ENCODE data around the gene RIPK3.

The RIPK3 gene

DNA sequence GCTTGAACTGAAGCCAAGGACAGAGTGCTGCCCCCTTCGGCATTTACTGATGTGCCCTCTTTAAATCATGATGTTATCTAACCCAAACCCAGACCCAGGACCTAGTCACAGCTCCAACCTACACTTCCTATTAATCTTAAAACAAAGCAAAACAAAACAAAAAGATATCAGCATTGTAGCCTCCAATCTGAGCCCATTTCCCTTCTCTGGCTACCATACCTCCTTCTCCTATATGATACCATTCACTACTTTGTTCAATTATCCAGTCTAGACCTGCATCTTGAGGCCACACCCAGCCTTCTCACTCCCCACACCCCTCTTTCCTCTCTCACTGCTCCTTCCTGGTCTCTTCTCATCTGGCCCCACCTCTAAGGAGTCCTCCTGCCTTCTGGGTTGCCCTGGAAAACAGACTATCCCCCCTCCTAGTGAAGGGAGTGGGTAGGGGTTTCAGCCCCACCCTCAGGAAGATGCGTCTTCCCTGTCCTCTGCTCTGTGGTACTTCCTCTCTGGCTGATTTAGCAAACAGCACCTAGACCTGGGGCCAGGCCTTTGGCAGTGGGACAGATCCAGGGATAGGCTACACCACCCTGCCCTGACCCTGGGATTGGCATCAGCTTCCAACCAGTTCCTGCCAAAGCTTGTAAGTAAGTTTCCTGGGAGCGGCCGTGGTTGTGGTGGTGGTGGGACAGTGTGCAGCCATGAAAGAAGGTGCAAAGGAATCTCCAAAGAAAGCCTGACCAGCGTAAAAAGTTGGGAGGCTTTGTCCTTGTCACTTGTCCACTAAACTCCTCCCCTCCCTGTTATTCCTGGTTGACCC is 25.2 kb downstream of the RIPK3 start:
- WGBS, 2 experiments, result 90 to 93% methylated on average over 5 of the region's 5 CpGs
- no peaks in the 10 kb centered on the region for H3K9me3 ChIP-seq (ENCODE audit: control insufficient read depth, low read length)

DNA sequence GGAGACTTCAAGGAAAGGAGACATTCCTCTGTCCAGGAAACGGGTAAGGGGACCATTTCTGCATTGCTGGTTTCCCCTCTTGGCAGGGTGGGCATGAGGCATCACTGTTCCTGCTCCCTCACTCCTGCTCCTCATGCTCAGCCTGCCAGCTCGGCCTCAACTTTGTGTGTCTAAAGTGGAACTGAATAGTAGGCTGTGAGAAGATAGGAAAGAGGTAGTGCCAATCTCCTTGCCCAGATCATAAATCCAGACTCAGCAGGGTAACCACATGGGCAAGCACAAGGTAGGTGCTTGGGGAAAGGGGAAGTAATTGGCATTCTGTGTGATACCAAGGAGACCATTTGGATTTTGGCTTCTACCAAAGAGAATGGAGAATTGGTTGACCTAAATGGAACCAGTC is 25.9 kb downstream of the RIPK3 start:
- 90 to 93% methylated on average over 2 of the region's 2 CpGs for WGBS, 2 experiments
- peaks cover 5% of the 10 kb centered on the region for H3K27me3 ChIP-seq (ENCODE audit: control insufficient read depth, insufficient read depth, low read length, poor library complexity, severe bottlenecking)
- no peaks in the 10 kb centered on the region for H3K4me1 ChIP-seq (ENCODE audit: control insufficient read depth, insufficient read depth, low read length)
- no peak overlapping the region for H3K4me3 ChIP-seq (ENCODE audit: insufficient read depth, low read depth, low read length)
- H3K27ac ChIP-seq (ENCODE audit: insufficient read depth, low read depth, low read length, poor library complexity, severe bottlenecking), result no peak overlapping the region
- H3K9me3 ChIP-seq (ENCODE audit: control insufficient read depth, low read length), result no peaks in the 10 kb centered on the region
- H3K36me3 ChIP-seq (ENCODE audit: control insufficient read depth, insufficient read depth, low read length), result no peaks in the 10 kb centered on the region

More for the DNA sequence above, 25.2 kb downstream of the RIPK3 start:
- no peaks in the 10 kb centered on the region for H3K36me3 ChIP-seq (ENCODE audit: control insufficient read depth, insufficient read depth, low read length)
- no peak overlapping the region for H3K27ac ChIP-seq (ENCODE audit: insufficient read depth, low read depth, low read length, poor library complexity, severe bottlenecking)
- H3K4me1 ChIP-seq (ENCODE audit: control insufficient read depth, insufficient read depth, low read length), result no peaks in the 10 kb centered on the region
- H3K4me3 ChIP-seq (ENCODE audit: insufficient read depth, low read depth, low read length), result no peak overlapping the region
- peaks cover 10% of the 10 kb centered on the region for H3K27me3 ChIP-seq (ENCODE audit: control insufficient read depth, insufficient read depth, low read length, poor library complexity, severe bottlenecking)

DNA sequence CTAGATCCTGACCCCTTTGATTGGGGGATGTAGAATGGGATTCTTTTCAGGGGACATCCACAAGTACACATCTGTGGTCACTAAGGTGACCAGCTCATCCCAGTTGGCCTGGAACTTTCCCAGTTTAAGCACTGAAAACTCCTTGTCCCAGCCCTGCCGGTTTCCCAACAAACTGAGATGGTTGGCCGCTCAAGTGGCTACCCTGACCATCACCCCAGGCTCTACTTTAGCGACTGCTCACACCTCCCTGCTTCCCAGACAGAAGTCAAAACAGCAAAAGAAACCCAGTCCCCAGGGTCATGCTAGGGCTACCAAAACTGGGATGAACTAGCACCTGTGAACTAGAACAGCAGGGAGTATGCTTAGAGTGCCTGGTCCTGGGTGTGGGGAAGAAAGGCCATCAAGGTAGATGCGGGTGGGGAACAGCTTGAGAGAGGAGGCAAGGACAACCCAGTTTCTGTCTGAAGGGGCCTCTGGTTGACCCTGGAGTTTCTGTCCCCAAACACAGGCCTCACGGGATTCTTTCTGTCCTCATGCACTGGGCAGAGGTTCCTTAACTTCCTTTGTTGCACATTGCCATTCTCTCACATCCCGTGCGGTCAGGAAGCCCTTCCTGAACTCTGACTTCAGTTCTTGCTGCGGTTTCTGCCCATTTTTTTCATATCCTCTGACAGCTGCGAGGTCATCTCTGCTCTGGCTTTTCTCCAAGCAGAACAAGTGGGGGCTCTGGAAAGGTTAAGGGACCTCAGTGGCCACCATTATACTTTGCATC is 26.9 kb downstream of the RIPK3 start:
- no peak overlapping the region for H3K4me3 ChIP-seq (ENCODE audit: insufficient read depth, low read depth, low read length)
- H3K9me3 ChIP-seq (ENCODE audit: control insufficient read depth, low read length), result no peaks in the 10 kb centered on the region
- no peaks in the 10 kb centered on the region for H3K4me1 ChIP-seq (ENCODE audit: control insufficient read depth, insufficient read depth, low read length)
- H3K27ac ChIP-seq (ENCODE audit: insufficient read depth, low read depth, low read length, poor library complexity, severe bottlenecking), result no peak overlapping the region
- H3K36me3 ChIP-seq (ENCODE audit: control insufficient read depth, insufficient read depth, low read length), result no peaks in the 10 kb centered on the region
- no peaks in the 10 kb centered on the region for H3K27me3 ChIP-seq (ENCODE audit: control insufficient read depth, insufficient read depth, low read length, poor library complexity, severe bottlenecking)
- 91 to 93% methylated on average over 9 of the region's 9 CpGs for WGBS, 2 experiments

DNA sequence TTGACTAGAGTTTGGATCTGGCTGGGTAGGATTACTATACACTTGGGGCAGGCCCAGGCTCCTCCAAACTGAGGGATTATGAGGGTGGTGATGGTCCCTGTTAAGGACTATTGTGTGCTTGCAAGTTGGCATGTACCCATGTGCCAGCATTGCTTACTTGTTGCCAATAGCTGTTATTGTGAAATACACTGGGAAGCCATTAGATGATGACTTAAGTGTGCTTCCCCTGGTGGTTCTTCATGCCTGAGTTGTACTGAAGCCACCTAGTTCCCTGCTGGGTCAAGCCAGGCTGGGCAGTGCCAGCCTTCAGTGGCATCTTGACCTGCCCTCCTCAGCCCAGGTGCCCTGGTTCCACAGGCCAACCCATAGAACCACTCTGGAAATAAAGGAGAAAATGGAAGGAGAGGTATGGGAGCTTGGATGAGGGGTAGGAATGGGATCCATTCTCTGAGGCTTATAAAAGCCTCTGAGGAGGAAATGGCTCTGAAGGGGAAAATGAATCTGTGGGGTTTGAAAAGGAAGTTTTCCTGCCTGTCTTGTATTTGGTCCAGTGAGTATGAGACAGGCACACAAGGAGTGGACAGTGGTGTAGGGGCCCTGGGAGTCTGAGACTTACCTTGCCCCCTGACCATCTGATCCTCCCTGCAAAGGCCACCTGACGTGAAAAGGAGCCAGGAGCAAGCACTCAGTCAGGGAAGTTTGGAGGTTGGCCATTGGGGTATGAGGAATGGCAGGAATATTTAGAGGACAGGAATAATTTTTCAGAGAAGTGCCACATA is 27.8 kb downstream of the RIPK3 start:
- H3K4me3 ChIP-seq (ENCODE audit: insufficient read depth, low read depth, low read length), result no peak overlapping the region
- H3K27me3 ChIP-seq (ENCODE audit: control insufficient read depth, insufficient read depth, low read length, poor library complexity, severe bottlenecking), result no peaks in the 10 kb centered on the region
- 93 to 96% methylated on average over 1 of the region's 1 CpG for WGBS, 2 experiments
- no peaks in the 10 kb centered on the region for H3K4me1 ChIP-seq (ENCODE audit: control insufficient read depth, insufficient read depth, low read length)
- no peaks in the 10 kb centered on the region for H3K9me3 ChIP-seq (ENCODE audit: control insufficient read depth, low read length)
- H3K27ac ChIP-seq (ENCODE audit: insufficient read depth, low read depth, low read length, poor library complexity, severe bottlenecking), result no peak overlapping the region
- no peaks in the 10 kb centered on the region for H3K36me3 ChIP-seq (ENCODE audit: control insufficient read depth, insufficient read depth, low read length)

DNA sequence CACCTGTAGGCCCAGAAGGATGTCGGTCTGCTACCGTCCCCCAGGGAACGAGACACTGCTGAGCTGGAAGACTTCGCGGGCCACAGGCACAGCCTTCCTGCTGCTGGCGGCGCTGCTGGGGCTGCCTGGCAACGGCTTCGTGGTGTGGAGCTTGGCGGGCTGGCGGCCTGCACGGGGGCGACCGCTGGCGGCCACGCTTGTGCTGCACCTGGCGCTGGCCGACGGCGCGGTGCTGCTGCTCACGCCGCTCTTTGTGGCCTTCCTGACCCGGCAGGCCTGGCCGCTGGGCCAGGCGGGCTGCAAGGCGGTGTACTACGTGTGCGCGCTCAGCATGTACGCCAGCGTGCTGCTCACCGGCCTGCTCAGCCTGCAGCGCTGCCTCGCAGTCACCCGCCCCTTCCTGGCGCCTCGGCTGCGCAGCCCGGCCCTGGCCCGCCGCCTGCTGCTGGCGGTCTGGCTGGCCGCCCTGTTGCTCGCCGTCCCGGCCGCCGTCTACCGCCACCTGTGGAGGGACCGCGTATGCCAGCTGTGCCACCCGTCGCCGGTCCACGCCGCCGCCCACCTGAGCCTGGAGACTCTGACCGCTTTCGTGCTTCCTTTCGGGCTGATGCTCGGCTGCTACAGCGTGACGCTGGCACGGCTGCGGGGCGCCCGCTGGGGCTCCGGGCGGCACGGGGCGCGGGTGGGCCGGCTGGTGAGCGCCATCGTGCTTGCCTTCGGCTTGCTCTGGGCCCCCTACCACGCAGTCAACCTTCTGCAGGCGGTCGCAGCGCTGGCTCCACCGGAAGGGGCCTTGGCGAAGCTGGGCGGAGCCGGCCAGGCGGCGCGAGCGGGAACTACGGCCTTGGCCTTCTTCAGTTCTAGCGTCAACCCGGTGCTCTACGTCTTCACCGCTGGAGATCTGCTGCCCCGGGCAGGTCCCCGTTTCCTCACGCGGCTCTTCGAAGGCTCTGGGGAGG is 28.9 kb downstream of the RIPK3 start, which contains the start of gene LTB4R:
TSS of gene LTB4R (plus strand) at position 857 of the 959 bp plus-strand sequence. CDS start 4,150 bp downstream, outside the sequence.
- Histone ChIP-seq H3K4me1 (ENCODE audit: control insufficient read depth, insufficient read depth, low read length) (no peaks in the 10 kb centered on the region), H3K36me3 (ENCODE audit: control insufficient read depth, insufficient read depth, low read length) (peaks cover 5% of the 10 kb centered on the region), H3K27ac (ENCODE audit: insufficient read depth, low read depth, low read length, poor library complexity, severe bottlenecking) (no peak within 1 kb of the TSS), H3K4me3 (ENCODE audit: insufficient read depth, low read depth, low read length) (no peak within 1 kb of the TSS), H3K9me3 (ENCODE audit: control insufficient read depth, low read length) (no peaks in the 10 kb centered on the region), H3K27me3 (ENCODE audit: control insufficient read depth, insufficient read depth, low read length, poor library complexity, severe bottlenecking) (no peaks in the 10 kb centered on the region)
- WGBS, 2 experiments, result 96% methylated on average over 99 of the region's 99 CpGs

DNA sequence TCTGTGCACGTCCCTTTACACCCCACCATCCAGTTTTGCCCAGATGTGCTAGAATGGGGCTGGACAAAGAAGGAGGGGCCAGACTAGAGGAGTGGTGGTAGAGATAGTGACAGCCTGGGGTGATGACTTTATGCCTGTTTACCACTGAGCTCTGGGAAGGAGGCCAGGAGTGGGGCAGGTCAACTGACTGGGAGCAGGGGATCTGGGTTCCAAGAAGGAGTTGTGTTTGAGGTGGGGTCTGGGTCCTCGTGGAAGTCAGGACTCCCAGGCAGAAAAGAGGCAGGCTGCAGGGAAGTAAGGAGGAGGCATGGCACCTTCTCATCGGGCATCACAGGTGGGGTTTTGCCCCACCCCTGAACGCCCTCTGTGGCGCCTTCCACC is 29.5 kb downstream of the RIPK3 start:
- Histone ChIP-seq H3K27me3 (ENCODE audit: control insufficient read depth, insufficient read depth, low read length, poor library complexity, severe bottlenecking) (no peaks in the 10 kb centered on the region), H3K9me3 (ENCODE audit: control insufficient read depth, low read length) (no peaks in the 10 kb centered on the region), H3K27ac (ENCODE audit: insufficient read depth, low read depth, low read length, poor library complexity, severe bottlenecking) (no peak overlapping the region), H3K4me1 (ENCODE audit: control insufficient read depth, insufficient read depth, low read length) (no peaks in the 10 kb centered on the region), H3K36me3 (ENCODE audit: control insufficient read depth, insufficient read depth, low read length) (peaks cover 12% of the 10 kb centered on the region), H3K4me3 (ENCODE audit: insufficient read depth, low read depth, low read length) (no peak overlapping the region)
- 93 to 95% methylated on average over 5 of the region's 5 CpGs for WGBS, 2 experiments

DNA sequence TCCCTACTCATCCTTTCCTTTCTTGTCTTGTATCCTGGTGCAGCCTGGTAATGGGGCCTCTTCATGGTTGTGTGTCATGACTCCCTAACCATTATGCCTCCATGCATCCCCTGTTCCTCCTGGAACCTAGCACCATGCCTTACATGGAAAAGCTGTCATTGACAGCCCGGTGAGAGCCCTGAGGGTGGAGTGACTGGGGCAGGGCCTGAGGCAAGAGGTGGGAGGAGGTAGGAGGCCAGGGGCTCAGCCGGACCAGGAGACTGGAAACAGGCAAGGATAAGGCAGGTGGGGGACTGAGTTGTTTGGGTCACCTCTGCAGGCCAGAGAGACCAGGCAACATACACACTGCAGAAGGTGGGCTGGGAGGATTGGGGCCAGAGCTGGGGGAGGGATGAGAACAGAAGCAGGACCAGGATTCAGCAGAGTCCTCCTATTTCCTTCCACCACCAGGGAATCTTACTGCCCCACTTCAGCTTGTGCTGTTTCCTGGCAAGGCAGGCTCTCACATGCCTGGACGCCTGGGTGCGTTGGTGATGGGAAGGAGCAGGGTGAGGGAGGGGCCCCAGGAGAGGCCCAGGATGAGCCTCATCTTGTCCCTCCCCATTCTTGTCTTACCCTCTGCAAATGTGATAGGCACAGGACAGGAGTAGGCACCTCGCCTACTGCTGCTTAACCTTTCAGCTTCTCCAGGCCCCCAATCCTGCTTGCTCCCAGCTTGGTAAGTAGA is 30.1 kb downstream of the RIPK3 start, which contains the start of gene LTB4R2:
TSS of gene LTB4R2 (plus strand) at position 603 of the 727 bp plus-strand sequence. CDS start 525 bp downstream, outside the sequence.
- H3K27ac ChIP-seq (ENCODE audit: insufficient read depth, low read depth, low read length, poor library complexity, severe bottlenecking), result no peak within 1 kb of the TSS
- 95 to 96% methylated on average over 5 of the region's 5 CpGs for WGBS, 2 experiments
- no peaks in the 10 kb centered on the region for H3K9me3 ChIP-seq (ENCODE audit: control insufficient read depth, low read length)
- peaks cover 15% of the 10 kb centered on the region for H3K36me3 ChIP-seq (ENCODE audit: control insufficient read depth, insufficient read depth, low read length)
- H3K27me3 ChIP-seq (ENCODE audit: control insufficient read depth, insufficient read depth, low read length, poor library complexity, severe bottlenecking), result no peaks in the 10 kb centered on the region
- H3K4me3 ChIP-seq (ENCODE audit: insufficient read depth, low read depth, low read length), result no peak within 1 kb of the TSS
- no peaks in the 10 kb centered on the region for H3K4me1 ChIP-seq (ENCODE audit: control insufficient read depth, insufficient read depth, low read length)

DNA sequence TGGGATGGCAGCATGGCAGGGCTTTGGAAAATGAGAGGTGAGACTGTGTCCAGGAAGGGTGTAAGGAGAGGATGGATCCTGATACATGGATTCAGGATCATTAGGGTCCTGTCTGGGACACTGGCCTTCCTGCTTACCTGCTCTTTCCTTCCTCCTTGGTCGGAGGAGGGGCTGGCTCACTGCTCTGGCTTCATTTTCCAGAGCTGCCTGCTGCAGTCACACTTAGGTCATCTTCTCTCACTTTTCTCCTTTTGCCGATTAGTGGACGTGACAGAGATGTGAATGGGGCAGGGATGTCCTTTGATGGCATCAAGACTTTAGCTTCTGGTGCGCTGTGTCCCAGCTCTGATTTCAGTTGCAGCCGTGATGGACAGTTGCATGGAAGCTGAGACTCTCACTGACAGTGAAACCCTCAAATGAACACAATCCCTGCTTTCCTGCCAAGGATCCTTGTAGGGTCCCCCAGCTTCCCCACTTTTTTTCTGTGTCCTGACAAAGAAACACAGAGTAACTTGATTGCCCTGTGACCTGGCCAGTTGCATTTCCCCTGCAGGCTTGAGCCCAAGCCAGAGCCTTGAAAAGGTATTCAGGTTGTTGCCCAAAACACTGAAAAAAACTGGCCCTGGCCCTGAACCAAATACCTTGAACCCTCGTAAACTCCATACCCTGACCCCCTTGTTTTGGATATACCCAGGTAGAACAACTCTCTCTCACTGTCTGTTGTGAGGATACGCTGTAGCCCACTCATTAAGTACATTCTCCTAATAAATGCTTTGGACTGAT is 31.3 kb downstream of the RIPK3 start:
- WGBS, 2 experiments, result 90 to 94% methylated on average over 7 of the region's 7 CpGs
- Histone ChIP-seq H3K27ac (ENCODE audit: insufficient read depth, low read depth, low read length, poor library complexity, severe bottlenecking) (no peak overlapping the region), H3K9me3 (ENCODE audit: control insufficient read depth, low read length) (no peaks in the 10 kb centered on the region), H3K36me3 (ENCODE audit: control insufficient read depth, insufficient read depth, low read length) (peaks cover 26% of the 10 kb centered on the region), H3K4me1 (ENCODE audit: control insufficient read depth, insufficient read depth, low read length) (no peaks in the 10 kb centered on the region), H3K4me3 (ENCODE audit: insufficient read depth, low read depth, low read length) (no peak overlapping the region), H3K27me3 (ENCODE audit: control insufficient read depth, insufficient read depth, low read length, poor library complexity, severe bottlenecking) (no peaks in the 10 kb centered on the region)

Data from ectodermal cell (in vitro differentiated cells).